Lung (tissue), 12 donors: ENCODE measurements around the gene MPZL1. TPM values are rescaled to one million over a fixed set of nuclear protein-coding genes. Genes with fewer than 3 reads are reported as not detected.

Source experiments
- ATAC-seq: fragments of 200-7000 bp; cut with Tn5 transposase; one replicate; pipeline ENCODE4 v1.9.1; 2020; ENCODE audit warnings: moderate number of reproducible peaks; ENCODE audit not compliant: insufficient read depth, low FRiP score
- DNase-seq, 3 donors: peaks; one replicate each; pipeline ENCODE4 v3.0.0-alpha.2; 2013 to 2017
- H3K27ac ChIP-seq, 2 donors: one replicate each; pipeline ENCODE4 v1.5.1; 2013; ENCODE audit warnings: mild to moderate bottlenecking in 2 of 2, moderate library complexity in 2 of 2, control low read depth in 1 of 2, inconsistent platforms in 1 of 2, low read depth in 1 of 2, low read length in 1 of 2
- H3K27me3 ChIP-seq, 3 donors: one replicate each; pipeline ENCODE4 v1.5.1; 2013; ENCODE audit warnings: low read length in 2 of 3; ENCODE audit not compliant: control insufficient read depth in 3 of 3, insufficient read depth in 3 of 3
- H3K36me3 ChIP-seq, 4 donors: one replicate each; pipeline ENCODE4 v1.5.1; 2013; ENCODE audit warnings: low read length in 4 of 4, mild to moderate bottlenecking in 1 of 4, moderate library complexity in 1 of 4; ENCODE audit not compliant: control insufficient read depth in 4 of 4, insufficient read depth in 4 of 4
- H3K4me1 ChIP-seq, 5 donors: one replicate each; pipeline ENCODE4 v1.5.1; 2013; ENCODE audit warnings: low read length in 5 of 5, mild to moderate bottlenecking in 2 of 5, moderate library complexity in 1 of 5; ENCODE audit not compliant: control insufficient read depth in 5 of 5, insufficient read depth in 5 of 5
- H3K4me3 ChIP-seq: one replicate; pipeline ENCODE4 v1.5.1; 2013; ENCODE audit warnings: mild to moderate bottlenecking, control low read depth, moderate library complexity
- H3K9ac ChIP-seq, 2 donors: one replicate each; pipeline ENCODE4 v1.5.1; 2013; ENCODE audit warnings: low read length in 2 of 2, control low read depth in 1 of 2; ENCODE audit not compliant: insufficient read depth in 1 of 2
- H3K9me3 ChIP-seq, 4 donors: one replicate each; pipeline ENCODE4 v1.5.1; 2013; ENCODE audit warnings: low read length in 3 of 4, mild to moderate bottlenecking in 1 of 4, moderate library complexity in 1 of 4; ENCODE audit not compliant: control insufficient read depth in 4 of 4, insufficient read depth in 3 of 4
- CTCF ChIP-seq: IDR thresholded peaks from 2 replicates; pipeline ENCODE4 v1.5.1; 2012; ENCODE audit warnings: mild to moderate bottlenecking; ENCODE audit errors: control extremely low read depth, extremely low read depth
- WGBS, 2 donors: extraction: QIAGEN DNeasy Blood & Tissue Kit; methylation state at CpG; one replicate each; pipeline ENCODE4 v1.1.7; 2013; 5-methylcytosine and 5-hydroxymethylcytosine counted together
- polyA plus RNA-seq, 2 donors: library from polyadenylated mRNA; stranded (reverse); fragments of 200-250 nt; gene quantifications; one replicate each; pipeline ENCODE4 v1.2.1, GENCODE V29; 2013
- total RNA-seq, 2 donors: library from RNA; depleted of rRNA in 1 of 2; stranded (reverse); fragments of >200 nt in 1 of 2; gene quantifications; one replicate each; pipeline ENCODE4 v1.2.1, GENCODE V29; 2014 to 2021
- donor health status: control.
- donor health status: control.
- donor health status: Bipolar disorder and iron deficiency.
- donor health status: healthy.
- donor health status: DM: yes; HTN: yes; CAD: no.

MPZL1 gene
- total and polyA plus RNA-seq, 4 donors = 25.3 to 116 (median 77.0) TPM

DNA sequence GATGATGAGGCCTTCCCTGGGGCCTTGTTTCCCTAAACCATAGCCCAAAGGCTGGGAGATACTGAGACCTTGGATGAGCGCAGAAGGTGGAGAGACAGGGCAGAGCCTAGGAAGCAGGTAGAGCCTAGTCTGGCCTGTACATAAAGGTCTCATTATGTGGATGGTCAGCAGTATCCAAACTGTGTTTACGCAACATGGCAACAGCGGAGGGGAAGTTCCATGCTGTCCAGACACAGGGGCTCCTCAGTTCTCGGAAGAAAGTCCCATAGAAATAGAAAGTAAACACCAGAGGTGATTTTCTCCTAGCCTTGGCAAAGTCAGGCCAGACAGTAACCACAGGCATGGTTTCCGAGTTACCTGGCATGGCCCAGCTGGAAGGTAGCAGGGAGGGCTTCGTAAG, 42.1 kb upstream of the MPZL1 start:
- TF ChIP-seq CTCF = no peak
- Histone ChIP-seq H3K4me3 (no peak overlapping the region), H3K4me1 (peaks cover 0 to 27% (median 0%) of the 10 kb centered on the region in 5 donors), H3K27ac (no peak overlapping the region), H3K27me3 (no peaks in the 10 kb centered on the region), H3K9me3 (no peaks in the 10 kb centered on the region), H3K36me3 (peaks cover 0 to 3% (median 0%) of the 10 kb centered on the region in 4 donors), H3K9ac (no peak overlapping the region)
- no peak for DNase-seq
- 84 to 87% methylated on average over 6 of the region's 6 CpGs for WGBS, 2 donors
- ATAC-seq = no peak

DNA sequence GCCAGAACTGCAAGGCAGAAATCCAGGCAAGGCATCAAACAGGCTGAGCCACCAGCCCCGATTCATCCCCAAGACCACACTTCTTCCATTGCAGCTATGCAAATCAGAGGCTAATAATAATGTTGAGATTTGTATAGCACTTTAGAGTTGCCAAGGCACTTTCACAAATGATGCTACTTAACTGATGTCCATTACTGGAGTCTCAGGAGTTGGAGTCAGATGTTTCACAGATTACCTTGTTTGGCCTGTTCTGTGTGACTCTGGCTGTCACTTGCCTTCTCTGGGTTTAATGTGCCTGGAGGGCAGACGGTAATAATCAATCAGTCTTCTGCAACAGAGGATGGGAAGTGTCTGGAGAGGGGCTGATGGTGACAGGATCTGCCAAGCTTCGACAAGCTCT, 40.8 kb upstream of the MPZL1 start:
- no peak overlapping the region for H3K4me3 ChIP-seq
- WGBS, 2 donors = 68 to 76% methylated on average over 3 of the region's 3 CpGs
- TF ChIP-seq CTCF = no peak
- H3K27ac ChIP-seq = peak overlapping the region in 1 of 2 donors; percentile 71
- H3K36me3 ChIP-seq = peaks cover 0 to 5% (median 0%) of the 10 kb centered on the region in 4 donors
- H3K9me3 ChIP-seq = no peaks in the 10 kb centered on the region
- DNase-seq (no peak), ATAC-seq (no peak)
- no peaks in the 10 kb centered on the region for H3K27me3 ChIP-seq
- no peak overlapping the region for H3K9ac ChIP-seq
- H3K4me1 ChIP-seq = peaks cover 0 to 27% (median 0%) of the 10 kb centered on the region in 5 donors

GRCh38 chr1:167681451-167682098, 40.2 kb upstream of the MPZL1 start:
- H3K27ac ChIP-seq = peak overlapping the region in 1 of 2 donors; percentile 71
- DNase-seq (no peak), ATAC-seq (no peak)
- no peaks in the 10 kb centered on the region for H3K9me3 ChIP-seq
- no peak overlapping the region for H3K4me3 ChIP-seq
- H3K27me3 ChIP-seq = no peaks in the 10 kb centered on the region
- H3K4me1 ChIP-seq = peaks cover 0 to 27% (median 0%) of the 10 kb centered on the region in 5 donors
- TF ChIP-seq CTCF = no peak
- WGBS, 2 donors = 57 to 59% methylated on average over 5 of the region's 5 CpGs
- H3K36me3 ChIP-seq = peaks cover 0 to 5% (median 0%) of the 10 kb centered on the region in 4 donors
- no peak overlapping the region for H3K9ac ChIP-seq
